HL-60 (cell line): ENCODE measurements around the gene MMP10.

Source experiments
- DNase-seq, 2 experiments: peaks; one replicate each; pipeline ENCODE4 v3.0.0-alpha.2; 2010 to 2020; ENCODE audit warnings: low read depth in 1 of 2, low spot score in 1 of 2
- H3K27ac ChIP-seq: fragments of 250-450 bp; sonication (Bioruptor Pico); replicated peaks from 2 replicates; pipeline ENCODE4 v1.5.1; 2020; ENCODE audit warnings: mild to moderate bottlenecking, moderate library complexity
- H3K27me3 ChIP-seq: fragments of 250-450 bp; sonication (Bioruptor Pico); 2 replicates; pipeline ENCODE4 v1.5.1; 2021; ENCODE audit warnings: mild to moderate bottlenecking, moderate library complexity; ENCODE audit not compliant: insufficient read depth, poor library complexity, severe bottlenecking
- H3K4me3 ChIP-seq: replicated peaks from 2 replicates; pipeline ENCODE4 v1.5.1; 2011; ENCODE audit warnings: mild to moderate bottlenecking, control low read depth, low read length; ENCODE audit not compliant: insufficient read depth
- GABPA ChIP-seq: IDR thresholded peaks from 2 replicates; pipeline ENCODE4 v1.6.1; 2012; ENCODE audit warnings: low read depth
- POLR2AphosphoS5 ChIP-seq: IDR thresholded peaks from 2 replicates; pipeline ENCODE4 v1.6.1; 2012; ENCODE audit warnings: low read depth
- SPI1 ChIP-seq: IDR thresholded peaks from 2 replicates; pipeline ENCODE4 v1.6.1; 2012; ENCODE audit warnings: low read depth, mild to moderate bottlenecking, borderline replicate concordance
- long read RNA-seq: library from polyadenylated mRNA; unstranded; transcript quantifications from one replicate; pipeline ENCODE4 v2.0.0, GENCODE V29; 2020
- TF ChIP-seq, protein P1 (sequence below): IDR thresholded peaks from one replicate; pipeline ENCODE4 v1.5.1; 2011; ENCODE audit warnings: low read length, control low read depth, inconsistent platforms; ENCODE audit not compliant: insufficient read depth
- TF ChIP-seq, protein P2 (sequence below): IDR thresholded peaks from 2 replicates; pipeline ENCODE4 v1.6.1; 2012; ENCODE audit warnings: low read depth; ENCODE audit not compliant: insufficient replicate concordance

The MMP10 gene
- long read RNA-seq, partial matches to known transcripts = 0 of 1 reads
- long read RNA-seq, other reads (novel, unspliced or antisense) = 1 of 1 reads

- Histone ChIP-seq H3K4me3 (no peak within 1 kb of the TSS), H3K27ac (no peak within 1 kb of the TSS), H3K27me3 (peaks cover 7% of the 10 kb centered on the region)
- DNase-seq = no peak
- TF ChIP-seq, protein P1, sequence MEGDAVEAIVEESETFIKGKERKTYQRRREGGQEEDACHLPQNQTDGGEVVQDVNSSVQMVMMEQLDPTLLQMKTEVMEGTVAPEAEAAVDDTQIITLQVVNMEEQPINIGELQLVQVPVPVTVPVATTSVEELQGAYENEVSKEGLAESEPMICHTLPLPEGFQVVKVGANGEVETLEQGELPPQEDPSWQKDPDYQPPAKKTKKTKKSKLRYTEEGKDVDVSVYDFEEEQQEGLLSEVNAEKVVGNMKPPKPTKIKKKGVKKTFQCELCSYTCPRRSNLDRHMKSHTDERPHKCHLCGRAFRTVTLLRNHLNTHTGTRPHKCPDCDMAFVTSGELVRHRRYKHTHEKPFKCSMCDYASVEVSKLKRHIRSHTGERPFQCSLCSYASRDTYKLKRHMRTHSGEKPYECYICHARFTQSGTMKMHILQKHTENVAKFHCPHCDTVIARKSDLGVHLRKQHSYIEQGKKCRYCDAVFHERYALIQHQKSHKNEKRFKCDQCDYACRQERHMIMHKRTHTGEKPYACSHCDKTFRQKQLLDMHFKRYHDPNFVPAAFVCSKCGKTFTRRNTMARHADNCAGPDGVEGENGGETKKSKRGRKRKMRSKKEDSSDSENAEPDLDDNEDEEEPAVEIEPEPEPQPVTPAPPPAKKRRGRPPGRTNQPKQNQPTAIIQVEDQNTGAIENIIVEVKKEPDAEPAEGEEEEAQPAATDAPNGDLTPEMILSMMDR = peak; percentile 8
- TF ChIP-seq POLR2AphosphoS5 = no peak
These were observed at the start of gene MMP10 for GRCh38 chr11:102780491-102780918. Gene MMP10 (minus strand): TSS chr11:102780628. CDS start chr11:102780591, 37 bp downstream.

- peaks cover 20% of the 10 kb centered on the region for H3K27me3 ChIP-seq
- no peak for TF ChIP-seq POLR2AphosphoS5
- TF ChIP-seq, protein P2, sequence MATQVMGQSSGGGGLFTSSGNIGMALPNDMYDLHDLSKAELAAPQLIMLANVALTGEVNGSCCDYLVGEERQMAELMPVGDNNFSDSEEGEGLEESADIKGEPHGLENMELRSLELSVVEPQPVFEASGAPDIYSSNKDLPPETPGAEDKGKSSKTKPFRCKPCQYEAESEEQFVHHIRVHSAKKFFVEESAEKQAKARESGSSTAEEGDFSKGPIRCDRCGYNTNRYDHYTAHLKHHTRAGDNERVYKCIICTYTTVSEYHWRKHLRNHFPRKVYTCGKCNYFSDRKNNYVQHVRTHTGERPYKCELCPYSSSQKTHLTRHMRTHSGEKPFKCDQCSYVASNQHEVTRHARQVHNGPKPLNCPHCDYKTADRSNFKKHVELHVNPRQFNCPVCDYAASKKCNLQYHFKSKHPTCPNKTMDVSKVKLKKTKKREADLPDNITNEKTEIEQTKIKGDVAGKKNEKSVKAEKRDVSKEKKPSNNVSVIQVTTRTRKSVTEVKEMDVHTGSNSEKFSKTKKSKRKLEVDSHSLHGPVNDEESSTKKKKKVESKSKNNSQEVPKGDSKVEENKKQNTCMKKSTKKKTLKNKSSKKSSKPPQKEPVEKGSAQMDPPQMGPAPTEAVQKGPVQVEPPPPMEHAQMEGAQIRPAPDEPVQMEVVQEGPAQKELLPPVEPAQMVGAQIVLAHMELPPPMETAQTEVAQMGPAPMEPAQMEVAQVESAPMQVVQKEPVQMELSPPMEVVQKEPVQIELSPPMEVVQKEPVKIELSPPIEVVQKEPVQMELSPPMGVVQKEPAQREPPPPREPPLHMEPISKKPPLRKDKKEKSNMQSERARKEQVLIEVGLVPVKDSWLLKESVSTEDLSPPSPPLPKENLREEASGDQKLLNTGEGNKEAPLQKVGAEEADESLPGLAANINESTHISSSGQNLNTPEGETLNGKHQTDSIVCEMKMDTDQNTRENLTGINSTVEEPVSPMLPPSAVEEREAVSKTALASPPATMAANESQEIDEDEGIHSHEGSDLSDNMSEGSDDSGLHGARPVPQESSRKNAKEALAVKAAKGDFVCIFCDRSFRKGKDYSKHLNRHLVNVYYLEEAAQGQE = no peak
- TF ChIP-seq, protein P1 = no peak
- no peak for TF ChIP-seq GABPA
- no peak for TF ChIP-seq SPI1
- no peak overlapping the region for H3K4me3 ChIP-seq
- no peak for DNase-seq
- H3K27ac ChIP-seq = no peak overlapping the region
These were observed 49.0 kb upstream of the MMP10 start for GRCh38 chr11:102829316-102830000.

DNA sequence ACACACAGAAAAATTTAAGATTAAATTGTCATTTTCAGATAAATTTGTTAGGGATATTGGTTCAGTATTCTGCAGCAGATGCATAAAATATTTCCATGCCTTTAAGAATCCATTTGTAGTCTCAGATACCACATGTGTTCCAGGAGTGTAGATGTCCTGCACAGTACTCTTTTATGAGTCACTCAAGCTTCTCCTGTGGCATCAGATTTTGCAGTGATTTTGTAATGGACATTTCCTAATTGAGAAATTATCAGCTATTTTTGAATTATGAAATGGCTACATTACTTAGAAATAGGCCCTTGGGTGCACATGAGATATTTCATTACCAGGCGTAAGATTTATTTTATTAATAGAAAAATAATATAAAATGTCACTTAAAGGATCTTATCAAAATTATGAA, 44.1 kb upstream of the MMP10 start:
- TF ChIP-seq, protein P2 = no peak
- TF ChIP-seq, protein P1 = no peak
- no peak for TF ChIP-seq GABPA
- no peak for TF ChIP-seq SPI1
- no peak for TF ChIP-seq POLR2AphosphoS5
- Histone ChIP-seq H3K27ac (no peak overlapping the region), H3K27me3 (no peaks in the 10 kb centered on the region), H3K4me3 (no peak overlapping the region)
- peak in 1 of 2 experiments; percentile 5 for DNase-seq

- no peak overlapping the region for H3K4me3 ChIP-seq
- no peaks in the 10 kb centered on the region for H3K27me3 ChIP-seq
- DNase-seq = no peak
- no peak overlapping the region for H3K27ac ChIP-seq
- TF ChIP-seq GABPA (no peak), POLR2AphosphoS5 (no peak), SPI1 (no peak)
- TF ChIP-seq, protein P2 = no peak
- TF ChIP-seq, protein P1 = no peak
These were observed 39.1 kb upstream of the MMP10 start for GRCh38 chr11:102819491-102819890.
